PC-9 (cell line): ENCODE measurements around the gene TMC2. TPM values are rescaled to one million over a fixed set of nuclear protein-coding genes. Genes with fewer than 3 reads are reported as not detected.

Source experiments
- BruUV-seq: library from RNA; stranded (reverse); fragments of 400-500 nt; replicated peaks from 2 replicates; lab custom pipeline; 2021; lab: Mats Ljungman, UMichigan
- CTCF ChIA-PET: fragments of 300-600 bp; sonication (Branson Sonifier 250); formaldehyde crosslinking; loops from one replicate; lab custom pipeline; 2022; ENCODE audit warnings: antibody characterized with exemption; lab: Charles Lee
- POLR2A ChIA-PET: fragments of 300-600 bp; sonication (Branson Sonifier 250); formaldehyde crosslinking; loops from one replicate; lab custom pipeline; 2022; ENCODE audit warnings: antibody characterized with exemption; ENCODE audit not compliant: unreplicated experiment; lab: Charles Lee
- DNase-seq, 2 experiments: peaks; one replicate each; pipeline versions ENCODE4 v3.0.0 to v3.0.0-alpha.2; 2015 to 2022; ENCODE audit warnings: mixed read lengths in 1 of 2
- H2AFZ ChIP-seq: fragments of 200-600 bp; sonication (generic); 2 replicates; pipeline ENCODE4 v1.8.1; 2017; ENCODE audit warnings: antibody characterized with exemption
- H3F3A ChIP-seq: fragments of 200-600 bp; sonication (generic); 2 replicates; pipeline ENCODE4 v1.8.1; 2017; ENCODE audit warnings: antibody characterized with exemption, mild to moderate bottlenecking, low read depth; ENCODE audit not compliant: insufficient read depth
- H3K27ac ChIP-seq: fragments of 200-600 bp; sonication (generic); 2 replicates; pipeline ENCODE4 v1.6.1; 2016; ENCODE audit warnings: mixed run types
- H3K27me3 ChIP-seq: fragments of 200-600 bp; sonication (generic); 2 replicates; pipeline ENCODE4 v1.6.1; 2016; ENCODE audit warnings: low read depth, mixed run types; ENCODE audit not compliant: insufficient read depth
- H3K36me3 ChIP-seq: fragments of 200-600 bp; sonication (generic); 2 replicates; pipeline ENCODE4 v1.6.1; 2016; ENCODE audit warnings: low read depth, mixed run types
- H3K4me1 ChIP-seq: fragments of 200-600 bp; sonication (generic); replicated peaks from 2 replicates; pipeline ENCODE4 v1.6.1; 2016; ENCODE audit warnings: mixed run types; ENCODE audit not compliant: insufficient read depth
- H3K4me2 ChIP-seq: fragments of 200-600 bp; sonication (generic); 2 replicates; pipeline ENCODE4 v1.6.1; 2017; ENCODE audit warnings: mixed run types
- H3K4me3 ChIP-seq: fragments of 200-600 bp; sonication (generic); 2 replicates; pipeline ENCODE4 v1.6.1; 2016; ENCODE audit warnings: mixed run types
- H3K79me2 ChIP-seq: fragments of 200-600 bp; sonication (generic); 2 replicates; pipeline ENCODE4 v1.6.1; 2017; ENCODE audit warnings: low read depth, mixed run types
- H3K9me2 ChIP-seq: fragments of 200-600 bp; sonication (generic); 2 replicates; pipeline ENCODE4 v1.8.1; 2017; ENCODE audit warnings: mild to moderate bottlenecking; ENCODE audit not compliant: insufficient read depth
- H3K9me3 ChIP-seq: fragments of 200-600 bp; sonication (generic); 2 replicates; pipeline ENCODE4 v1.8.1; 2016; ENCODE audit warnings: low read depth; ENCODE audit not compliant: insufficient read depth
- H4K20me1 ChIP-seq: fragments of 200-600 bp; sonication (generic); 2 replicates; pipeline ENCODE4 v1.8.1; 2017; ENCODE audit not compliant: insufficient read depth
- CTCF ChIP-seq: fragments of 200-600 bp; sonication (generic); conservative IDR thresholded peaks from 2 replicates; pipeline ENCODE4 v1.6.1; 2017; ENCODE audit warnings: mixed run types, antibody characterized with exemption, mild to moderate bottlenecking, moderate library complexity
- EZH2 ChIP-seq: fragments of 200-600 bp; sonication (generic); IDR thresholded peaks from 2 replicates; pipeline ENCODE4 v1.8.0; 2017; ENCODE audit warnings: antibody characterized with exemption, low read depth
- intact Hi-C: fragments of 100-400 bp; cut with micrococcal nuclease; formaldehyde crosslinking; loops from one replicate; pipeline ENCODE4 v1.10.0; 2022; ENCODE audit not compliant: unreplicated experiment
- total RNA-seq: library from RNA; stranded (reverse); gene quantifications from 2 replicates; pipeline ENCODE4 v1.2.3, GENCODE V29; 2021

TMC2 gene
- total RNA-seq, 1 experiment from 2014 or later = not detected

GRCh38 chr20:2576317-2576727 lies 39.9 kb downstream of the TMC2 start:
- Histone ChIP-seq H3K79me2 (no peaks in the 10 kb centered on the region), H3K4me2 (no peak overlapping the region), H3K36me3 (no peaks in the 10 kb centered on the region), H3K4me1 (no peaks in the 10 kb centered on the region), H3K27ac (no peak overlapping the region), H3K4me3 (no peak overlapping the region), H3K27me3 (peaks cover 44% of the 10 kb centered on the region), H3K9me3 (no peaks in the 10 kb centered on the region), H3F3A (no peaks in the 10 kb centered on the region), H2AFZ (no peak overlapping the region), H3K9me2 (no peaks in the 10 kb centered on the region), H4K20me1 (no peaks in the 10 kb centered on the region)
- ChIA-PET POLR2A (no interaction called here), CTCF (no interaction called here)
- intact Hi-C loops = no loop called here
- BruUV-seq = no TSS peak
- DNase-seq = no peak
- no peak for TF ChIP-seq EZH2
- no peak for TF ChIP-seq CTCF

GRCh38 chr20:2578475-2579192 lies 42.3 kb downstream of the TMC2 start:
- H3K27ac ChIP-seq = no peak overlapping the region
- no peak overlapping the region for H3K4me2 ChIP-seq
- no TSS peak for BruUV-seq
- DNase-seq = no peak
- no peak overlapping the region for H2AFZ ChIP-seq
- no peaks in the 10 kb centered on the region for H3K4me1 ChIP-seq
- peaks cover 34% of the 10 kb centered on the region for H3K27me3 ChIP-seq
- TF ChIP-seq EZH2 = no peak
- no peak for TF ChIP-seq CTCF
- H3K79me2 ChIP-seq = no peaks in the 10 kb centered on the region
- H3K9me2 ChIP-seq = no peaks in the 10 kb centered on the region
- H4K20me1 ChIP-seq = no peaks in the 10 kb centered on the region
- ChIA-PET CTCF (no interaction called here), POLR2A (no interaction called here)
- H3K4me3 ChIP-seq = no peak overlapping the region
- H3K36me3 ChIP-seq = no peaks in the 10 kb centered on the region
- intact Hi-C loops = no loop called here
- H3K9me3 ChIP-seq = no peaks in the 10 kb centered on the region
- no peaks in the 10 kb centered on the region for H3F3A ChIP-seq

- ChIA-PET POLR2A (no interaction called here), CTCF (interaction anchor here (0.7 kb wide), 1 partner anchor 795 kb away, joined by 5 read pairs; no protein-coding TSS in a partner anchor)
- no peak for DNase-seq
- intact Hi-C loops = no loop called here
- Histone ChIP-seq H3K79me2 (no peaks in the 10 kb centered on the region), H3F3A (no peaks in the 10 kb centered on the region), H3K4me2 (no peak overlapping the region), H3K9me3 (no peaks in the 10 kb centered on the region), H3K27ac (no peak overlapping the region), H4K20me1 (no peaks in the 10 kb centered on the region), H3K36me3 (no peaks in the 10 kb centered on the region), H3K9me2 (no peaks in the 10 kb centered on the region), H3K4me1 (no peaks in the 10 kb centered on the region), H3K27me3 (peaks cover 8% of the 10 kb centered on the region; the same call in 1 of the 2 replicates), H3K4me3 (no peak overlapping the region), H2AFZ (no peak overlapping the region)
- no TSS peak for BruUV-seq
- TF ChIP-seq EZH2 = no peak
- TF ChIP-seq CTCF = no peak
Observed at GRCh38 chr20:2585811-2586210, 49.4 kb downstream of the TMC2 start.
